BJ (cell line): Measurements from ENCODE around the gene LINC00237. TPM values are rescaled to one million over a fixed set of nuclear protein-coding genes. Genes with fewer than 3 reads are reported as not detected.

Experiments used
- CTCF ChIA-PET: fragments of 350-600 bp; formaldehyde crosslinking; extraction: SDS; loops from one replicate; lab custom pipeline; 2021; ENCODE audit warnings: antibody characterized with exemption, inconsistent platforms; lab: Yijun Ruan, JAX
- POLR2A ChIA-PET: fragments of 300-600 bp; sonication (Branson Sonifier 250); formaldehyde crosslinking; extraction: SDS; loops from one replicate; lab custom pipeline; 2021; ENCODE audit warnings: antibody characterized with exemption; lab: Charles Lee
- DNase-seq: peaks from one replicate; pipeline ENCODE4 v3.0.0-alpha.2; 2011; ENCODE audit warnings: low read depth
- H3K27me3 ChIP-seq: 2 replicates; pipeline ENCODE4 v1.6.0; 2011; ENCODE audit warnings: low read length; ENCODE audit not compliant: control insufficient read depth, insufficient read depth
- H3K36me3 ChIP-seq: 2 replicates; pipeline ENCODE4 v1.5.1; 2011; ENCODE audit warnings: low read length; ENCODE audit not compliant: control insufficient read depth, insufficient read depth
- H3K4me3 ChIP-seq: 2 replicates; pipeline ENCODE4 v1.5.1; 2011; ENCODE audit warnings: low read depth, mild to moderate bottlenecking, control low read depth, low read length
- polyA plus RNA-seq: library from polyadenylated mRNA; depleted of rRNA; stranded (reverse); fragments of >200 nt; gene quantifications from 2 replicates; pipeline ENCODE4 v1.2.3, GENCODE V29; 2011
- TF ChIP-seq, protein P1 (sequence below): IDR thresholded peaks from 2 replicates; pipeline ENCODE4 v1.5.1; 2011; ENCODE audit warnings: low read depth, mild to moderate bottlenecking, control low read depth, inconsistent platforms, low read length, moderate library complexity; ENCODE audit not compliant: insufficient read depth

The LINC00237 gene
- polyA plus RNA-seq, 1 experiment = not detected

DNA sequence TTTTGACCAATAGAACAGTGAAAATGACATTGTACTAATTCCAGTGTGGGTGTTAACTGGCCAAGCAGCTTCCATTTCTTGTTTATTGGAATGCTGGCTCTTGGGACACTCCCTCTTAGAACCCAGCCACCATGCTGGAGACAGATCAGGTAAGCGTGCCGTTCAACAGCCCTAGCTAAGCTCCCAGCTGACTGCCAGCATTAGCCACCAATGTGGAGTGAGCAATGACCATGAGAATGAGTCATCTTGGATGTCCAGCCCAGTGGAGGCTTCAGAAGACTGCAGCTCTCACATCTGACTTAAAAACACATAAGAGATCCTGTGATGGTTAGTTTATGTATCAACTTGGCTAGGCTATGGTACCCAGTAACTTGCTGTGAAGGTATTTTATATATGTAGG lies 3.0 kb upstream of the LINC00237 start:
- TF ChIP-seq, protein P1, sequence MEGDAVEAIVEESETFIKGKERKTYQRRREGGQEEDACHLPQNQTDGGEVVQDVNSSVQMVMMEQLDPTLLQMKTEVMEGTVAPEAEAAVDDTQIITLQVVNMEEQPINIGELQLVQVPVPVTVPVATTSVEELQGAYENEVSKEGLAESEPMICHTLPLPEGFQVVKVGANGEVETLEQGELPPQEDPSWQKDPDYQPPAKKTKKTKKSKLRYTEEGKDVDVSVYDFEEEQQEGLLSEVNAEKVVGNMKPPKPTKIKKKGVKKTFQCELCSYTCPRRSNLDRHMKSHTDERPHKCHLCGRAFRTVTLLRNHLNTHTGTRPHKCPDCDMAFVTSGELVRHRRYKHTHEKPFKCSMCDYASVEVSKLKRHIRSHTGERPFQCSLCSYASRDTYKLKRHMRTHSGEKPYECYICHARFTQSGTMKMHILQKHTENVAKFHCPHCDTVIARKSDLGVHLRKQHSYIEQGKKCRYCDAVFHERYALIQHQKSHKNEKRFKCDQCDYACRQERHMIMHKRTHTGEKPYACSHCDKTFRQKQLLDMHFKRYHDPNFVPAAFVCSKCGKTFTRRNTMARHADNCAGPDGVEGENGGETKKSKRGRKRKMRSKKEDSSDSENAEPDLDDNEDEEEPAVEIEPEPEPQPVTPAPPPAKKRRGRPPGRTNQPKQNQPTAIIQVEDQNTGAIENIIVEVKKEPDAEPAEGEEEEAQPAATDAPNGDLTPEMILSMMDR = no peak
- Histone ChIP-seq H3K27me3 (peaks cover 40% of the 10 kb centered on the region), H3K36me3 (no peaks in the 10 kb centered on the region), H3K4me3 (no peak overlapping the region)
- no peak for DNase-seq
- ChIA-PET CTCF (interaction anchor here (0.6 to 1.4 kb wide), 2 partner anchors 60 to 127 kb away, joined by 3 to 5 read pairs; no protein-coding TSS in a partner anchor), POLR2A (no interaction called here)

DNA sequence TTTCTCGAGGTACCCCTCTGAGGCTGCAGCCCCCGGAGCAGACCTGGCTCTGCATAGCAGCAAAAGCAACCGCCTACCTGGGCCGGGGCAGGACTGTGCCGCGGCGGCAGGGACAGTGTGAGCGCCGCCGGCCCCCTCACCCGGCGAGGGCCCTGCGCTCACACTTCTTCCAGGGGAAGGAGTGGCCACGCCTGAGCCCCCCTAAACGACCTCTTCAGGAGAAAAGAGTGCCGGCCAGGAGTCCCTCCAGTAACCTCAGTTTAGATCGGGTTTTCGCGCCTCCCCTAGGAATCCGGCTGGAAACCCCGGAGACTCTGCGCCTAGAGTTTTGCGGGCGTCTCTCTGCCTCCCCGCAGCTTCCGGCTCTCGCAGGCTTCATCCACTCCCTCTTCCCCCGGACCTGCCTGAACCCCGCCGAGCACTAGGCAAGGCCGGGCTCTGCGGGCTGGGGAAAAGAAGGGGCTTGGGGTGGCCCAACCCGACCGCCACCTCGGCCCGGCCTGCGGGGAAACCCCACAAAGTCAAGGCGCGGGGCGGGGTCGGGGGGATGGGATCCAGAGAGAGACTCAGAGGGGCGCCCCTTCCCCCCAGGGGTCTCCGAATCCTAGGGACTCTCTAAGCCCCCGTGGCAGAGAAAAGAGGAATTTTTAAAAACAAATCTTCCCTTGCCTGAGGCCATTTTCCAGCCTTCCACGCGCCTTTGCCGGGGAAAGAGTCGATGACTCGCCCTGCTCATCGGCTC lies 558 bp downstream of the LINC00237 start:
- H3K27me3 ChIP-seq = peaks cover 62% of the 10 kb centered on the region
- CTCF ChIA-PET = interaction anchor here (0.5 kb wide), 1 partner anchor 271 kb away, joined by 3 read pairs; no protein-coding TSS in a partner anchor
- TF ChIP-seq, protein P1 = no peak
- DNase-seq = no peak
- no peaks in the 10 kb centered on the region for H3K36me3 ChIP-seq
- H3K4me3 ChIP-seq = no peak overlapping the region
- POLR2A ChIA-PET = no interaction called here

DNA sequence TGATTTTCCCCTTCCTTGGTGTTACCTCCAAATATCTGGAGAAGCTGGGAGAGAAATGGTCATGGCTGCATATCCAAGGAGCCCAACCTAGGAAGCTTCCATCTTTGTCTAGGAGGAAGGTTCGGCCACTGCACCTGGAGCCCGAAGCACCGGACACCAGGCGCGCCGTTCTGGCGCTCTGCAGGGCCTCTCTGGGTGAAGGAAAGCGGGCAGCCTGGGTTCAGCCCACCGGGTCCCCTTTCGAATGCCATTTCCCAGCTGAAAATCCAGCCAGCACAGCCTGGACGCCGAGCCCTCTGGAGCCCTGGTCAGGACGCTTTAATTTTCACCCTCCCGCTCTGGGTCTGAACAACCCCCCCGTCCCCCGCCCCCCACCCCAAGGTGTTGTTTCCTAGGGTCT lies 1.2 kb downstream of the LINC00237 start:
- Histone ChIP-seq H3K27me3 (peaks cover 67% of the 10 kb centered on the region), H3K4me3 (no peak overlapping the region), H3K36me3 (no peaks in the 10 kb centered on the region)
- no peak for DNase-seq
- TF ChIP-seq, protein P1 = no peak
- POLR2A ChIA-PET = no interaction called here
- CTCF ChIA-PET = interaction anchor here (0.5 kb wide), 1 partner anchor 272 kb away, joined by 3 read pairs; no protein-coding TSS in a partner anchor

DNA sequence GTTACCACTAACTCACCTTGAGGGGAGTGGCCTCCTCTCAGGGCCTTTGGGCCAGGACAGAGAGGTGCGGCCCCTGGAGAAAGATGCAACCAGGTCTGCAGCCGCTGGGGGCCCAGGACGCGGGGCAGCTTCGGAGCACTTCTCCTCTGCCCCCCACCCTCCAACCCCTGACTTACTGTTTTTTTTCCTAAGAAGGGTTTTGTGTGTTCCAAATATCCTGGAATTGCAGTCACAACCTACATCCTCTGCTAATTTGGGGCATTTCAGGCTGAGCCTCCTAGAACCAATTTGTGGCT lies 1.7 kb downstream of the LINC00237 start:
- ChIA-PET POLR2A (no interaction called here), CTCF (no interaction called here)
- TF ChIP-seq, protein P1 = no peak
- DNase-seq = no peak
- no peaks in the 10 kb centered on the region for H3K36me3 ChIP-seq
- H3K4me3 ChIP-seq = no peak overlapping the region
- H3K27me3 ChIP-seq = peaks cover 68% of the 10 kb centered on the region

- TF ChIP-seq, protein P1 = no peak
- Histone ChIP-seq H3K4me3 (no peak overlapping the region), H3K27me3 (peaks cover 73% of the 10 kb centered on the region), H3K36me3 (no peaks in the 10 kb centered on the region)
- ChIA-PET POLR2A (no interaction called here), CTCF (no interaction called here)
- no peak for DNase-seq
Measured at GRCh38 chr20:21103582-21104465, 2.3 kb downstream of the LINC00237 start.
